IPS-11a (cell line): ENCODE data around the gene IGSF3.

Experiments
- H3K4me3 ChIP-seq: one replicate; pipeline ENCODE4 v1.5.1; 2013; ENCODE audit warnings: low read depth, low read length, control low read depth

The IGSF3 gene

GRCh38 chr1:116532671-116533428 is 134.7 kb downstream of the IGSF3 start:
- H3K4me3 ChIP-seq: no peak overlapping the region

- H3K4me3 ChIP-seq: no peak overlapping the region
Measured at GRCh38 chr1:116531917-116532316, 135.6 kb downstream of the IGSF3 start.

- no peak overlapping the region for H3K4me3 ChIP-seq
Measured at GRCh38 chr1:116529681-116530080, 137.9 kb downstream of the IGSF3 start.

GRCh38 chr1:116529199-116529631 is 138.3 kb downstream of the IGSF3 start:
- no peak overlapping the region for H3K4me3 ChIP-seq

GRCh38 chr1:116528329-116529083 is 139.0 kb downstream of the IGSF3 start:
- no peak overlapping the region for H3K4me3 ChIP-seq

- no peak overlapping the region for H3K4me3 ChIP-seq
Measured at GRCh38 chr1:116525440-116525839, 142.1 kb downstream of the IGSF3 start.
